Dermis microvascular lymphatic vessel endothelial cell (primary cell): ENCODE data around the gene ITPRID2. TPM values are rescaled to one million over a fixed set of nuclear protein-coding genes. Genes with fewer than 3 reads are reported as not detected.
"Not testable (repeated sequence)": the region's sequence is repeated elsewhere in the genome, so short reads cannot be mapped to it uniquely, and the experiment has no call there.

ENCODE experiments used
- DNase-seq, 2 donors: peaks; one replicate each; pipeline versions ENCODE4 v3.0.0 to v3.0.0-alpha.2; 2010; ENCODE audit warnings: low read depth in 2 of 2
- total RNA-seq: library from RNA; depleted of rRNA; stranded (reverse); fragments of >200 nt; gene quantifications from 2 replicates; pipeline ENCODE4 v1.2.1, GENCODE V29; 2014

Gene ITPRID2
- total RNA-seq, 1 donor from 2014 or later, result 119 TPM

DNA sequence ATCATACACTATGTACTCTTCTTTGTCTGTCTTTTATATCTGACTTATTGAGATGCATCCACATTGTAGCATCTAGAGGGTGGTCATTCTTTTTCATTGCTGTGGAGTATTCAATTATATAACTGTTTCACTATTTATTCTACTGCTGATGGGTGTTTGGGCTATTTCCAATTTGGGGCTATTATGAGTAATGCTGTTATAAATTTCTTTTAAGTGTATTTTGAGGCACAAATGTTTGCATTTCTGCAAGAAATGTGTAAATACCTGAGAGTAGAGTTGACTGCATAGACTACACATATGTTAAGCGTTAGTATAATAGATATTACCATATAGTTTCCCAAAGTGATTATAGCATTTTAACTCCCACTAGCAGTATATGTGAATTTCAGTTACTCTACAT, 67.2 kb downstream of the ITPRID2 start:
- no peak for DNase-seq

DNA sequence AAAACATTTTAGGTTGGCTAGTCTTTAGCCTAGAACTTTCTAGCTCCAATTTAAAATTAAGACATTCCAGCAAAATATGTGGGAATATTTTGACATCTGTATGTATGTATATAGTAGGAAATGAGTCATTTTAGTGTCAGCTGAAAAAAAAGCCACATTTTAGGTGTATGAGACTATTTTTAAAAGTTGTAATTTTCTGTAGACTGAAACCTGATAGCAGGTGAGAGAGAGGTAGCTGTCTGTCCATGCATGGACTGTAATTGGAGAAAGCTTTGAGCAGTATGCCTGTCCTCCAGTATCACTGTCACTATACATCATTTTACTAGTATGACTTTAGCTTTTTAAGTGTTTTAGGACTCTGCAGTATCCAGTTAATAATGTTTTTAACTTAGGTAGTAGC, 68.0 kb downstream of the ITPRID2 start:
- DNase-seq, result peak in 1 of 2 donors; percentile 54

DNA sequence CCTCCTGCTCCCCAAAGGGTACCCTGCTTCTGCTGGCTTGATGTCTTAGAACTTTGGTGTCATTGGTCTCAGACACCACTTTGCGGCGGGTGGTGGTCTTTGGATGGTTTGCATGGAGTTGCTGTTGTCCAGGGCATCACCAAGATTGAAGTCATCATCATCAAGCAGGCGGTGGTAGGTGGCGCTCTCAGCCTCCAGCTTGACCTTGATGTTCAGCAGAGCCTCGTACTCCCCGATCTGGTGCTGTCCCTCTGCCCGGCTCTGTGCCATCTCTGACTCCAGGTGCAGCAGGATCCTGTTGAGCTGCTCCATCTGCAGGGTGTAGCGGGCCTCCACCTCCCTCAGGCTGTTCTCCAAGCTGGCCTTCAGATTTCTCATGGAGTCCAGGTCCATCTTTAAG, 69.6 kb downstream of the ITPRID2 start:
- DNase-seq, result not testable (repeated sequence)

DNA sequence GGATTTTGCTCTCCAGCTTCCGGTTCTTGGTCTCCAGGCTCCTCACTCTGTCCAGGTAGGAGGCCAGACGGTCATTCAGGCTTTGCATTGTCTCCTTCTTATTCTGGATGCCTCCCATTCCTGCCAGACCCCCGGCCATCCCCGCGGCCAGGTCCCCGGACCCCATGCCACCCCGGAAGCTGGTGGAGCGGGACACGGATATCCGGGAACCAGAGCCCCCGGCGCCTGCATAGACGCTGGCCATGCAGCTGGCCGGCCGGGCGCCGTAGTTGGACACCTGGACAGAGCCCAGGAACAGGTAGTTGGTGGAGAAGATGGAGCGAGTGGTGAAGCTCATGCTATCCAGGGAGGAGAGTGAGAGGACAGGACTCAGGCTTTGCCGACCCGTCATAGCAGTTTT, 70.6 kb downstream of the ITPRID2 start:
- DNase-seq, result no peak

DNA sequence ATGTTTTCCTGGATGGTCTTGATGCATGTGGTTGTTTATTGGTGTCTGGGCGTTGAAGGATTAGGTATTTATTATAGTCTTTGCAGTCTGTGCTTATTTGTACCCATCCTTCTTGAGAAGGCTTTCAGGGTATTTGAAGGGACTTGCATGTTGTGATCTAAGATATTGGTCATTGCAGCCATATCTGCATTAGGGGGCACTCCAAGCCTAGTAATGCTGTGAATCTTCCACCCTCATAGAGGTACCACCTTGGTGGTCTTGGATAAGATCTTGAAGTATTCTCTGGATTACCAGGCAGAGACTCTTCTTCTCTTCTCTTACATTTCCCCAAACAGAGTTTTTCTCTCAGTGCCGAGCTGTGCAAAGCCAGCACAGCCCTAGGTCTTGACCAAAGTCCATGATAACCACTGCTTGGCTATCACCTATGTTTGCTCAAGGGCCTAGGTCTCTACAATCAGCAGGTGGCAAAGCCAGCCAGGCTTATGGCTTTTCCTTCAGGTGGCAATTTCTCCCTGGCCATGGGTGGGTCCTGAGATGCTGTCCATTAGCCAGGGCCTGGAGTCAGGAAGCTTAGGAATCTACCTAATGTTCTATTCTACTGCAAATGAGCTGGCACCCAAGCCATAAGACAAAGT, 78.7 kb downstream of the ITPRID2 start:
- no peak for DNase-seq

DNA sequence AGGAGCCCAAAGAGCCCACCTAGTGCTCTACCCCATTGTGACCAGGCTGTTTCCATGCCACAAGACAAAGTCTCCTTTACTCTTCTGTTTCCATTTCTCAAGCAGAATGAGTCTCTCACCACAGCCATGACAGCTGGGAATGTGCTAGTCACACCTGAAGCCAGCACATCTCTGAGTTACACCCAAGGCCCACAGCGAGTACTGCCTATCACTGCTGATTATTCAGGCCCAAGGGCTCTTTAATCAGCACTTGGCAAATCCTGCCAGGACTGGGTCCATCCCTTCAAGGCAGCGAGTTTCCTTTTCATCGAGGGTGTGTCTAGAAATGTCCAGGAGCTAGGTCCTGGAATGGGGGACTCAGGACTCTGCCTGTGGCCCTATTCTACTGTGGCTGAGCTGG, 79.5 kb downstream of the ITPRID2 start:
- no peak for DNase-seq

DNA sequence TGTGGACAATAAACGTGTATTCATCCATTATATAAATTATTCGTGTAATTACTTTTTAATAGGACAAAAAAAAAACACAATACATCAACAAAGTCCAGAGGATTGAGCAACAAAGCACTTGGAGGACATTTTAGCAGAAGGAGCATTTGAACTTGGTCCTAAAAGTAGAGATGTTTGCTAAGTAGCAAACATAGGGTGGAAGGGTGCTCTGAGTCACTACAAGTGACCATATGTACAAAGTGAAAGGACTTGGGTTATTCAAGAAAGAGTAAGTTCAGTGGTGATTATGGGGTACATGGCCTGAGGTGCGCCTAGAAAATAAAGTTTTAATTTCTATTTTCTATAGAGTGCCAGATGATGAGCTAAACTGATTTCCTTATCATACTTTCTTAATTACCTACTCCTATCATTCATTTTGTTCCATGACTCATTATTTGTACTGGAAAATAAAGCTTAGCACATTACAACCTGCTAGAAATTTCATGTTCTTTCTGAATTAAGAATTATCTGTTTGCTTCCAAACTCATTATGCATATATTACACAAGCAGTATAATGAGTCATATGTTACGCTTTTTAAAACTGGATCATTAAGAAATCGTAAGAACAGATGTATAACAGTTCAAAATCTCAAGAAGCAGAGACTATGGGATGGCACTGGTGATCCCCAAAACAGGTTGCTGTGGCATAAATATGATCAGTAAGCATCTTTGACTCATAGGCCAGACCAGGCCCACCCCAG, 81.1 kb downstream of the ITPRID2 start:
- no peak for DNase-seq

DNA sequence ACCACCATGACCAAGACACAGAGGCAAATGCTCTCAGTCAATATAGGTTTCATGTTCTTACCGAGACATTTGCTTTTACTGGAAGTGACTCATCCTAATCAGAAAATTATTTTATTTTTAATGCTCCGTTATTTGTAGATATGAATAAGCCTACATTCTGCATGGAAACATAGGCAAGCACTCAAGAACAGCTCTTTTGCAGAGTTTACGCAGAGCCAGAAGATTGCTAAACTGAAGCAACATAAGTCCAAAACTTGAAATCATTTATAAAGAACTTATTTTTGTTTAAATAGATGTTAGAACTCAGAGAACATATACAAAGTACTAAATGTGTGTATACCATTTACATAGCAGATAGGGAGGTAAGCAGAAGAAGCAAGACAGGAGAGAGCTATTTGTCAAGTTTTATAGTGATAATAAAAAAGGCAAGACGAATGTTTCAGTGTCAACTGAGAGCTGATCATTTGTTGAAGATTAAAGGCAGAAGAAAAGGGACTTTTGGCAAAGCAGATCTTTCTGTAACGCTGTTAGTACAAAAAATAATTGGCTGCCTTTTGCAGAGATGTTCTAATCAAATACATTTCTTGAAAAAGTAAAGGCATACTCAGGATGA, 81.7 kb downstream of the ITPRID2 start:
- DNase-seq, result no peak

DNA sequence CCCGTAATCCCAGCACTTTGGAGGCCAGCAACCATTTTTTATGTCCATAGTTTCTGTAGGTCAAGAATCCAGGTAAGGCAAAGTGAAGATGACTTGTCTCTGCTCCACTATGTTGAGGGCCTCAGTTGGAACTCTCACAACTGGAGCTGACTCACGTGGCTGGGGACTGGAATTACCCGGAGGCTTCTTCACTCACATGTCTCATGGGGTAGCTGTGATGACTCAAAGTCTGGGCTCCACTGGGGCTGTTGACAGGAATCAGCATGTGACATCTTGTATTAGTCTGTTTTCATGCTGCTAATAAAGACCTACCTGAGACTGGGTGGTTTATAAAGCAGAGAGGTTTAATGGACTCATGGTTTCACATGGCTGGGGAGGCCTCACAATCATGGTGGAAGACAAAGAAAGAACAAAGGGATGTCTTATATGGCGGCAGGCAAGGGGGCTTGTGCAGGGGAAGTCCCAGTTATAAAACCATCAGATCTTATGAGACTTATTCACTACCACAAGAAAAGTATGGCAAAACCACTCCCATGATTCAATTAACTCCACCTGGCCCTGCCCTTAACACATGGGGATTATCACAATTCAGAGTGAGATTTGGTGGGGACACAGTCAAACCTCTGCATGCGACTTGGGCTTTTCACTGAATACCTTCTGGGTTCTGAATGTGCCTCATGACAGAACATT, 86.3 kb downstream of the ITPRID2 start:
- DNase-seq, result peak in 1 of 2 donors; percentile 4

DNA sequence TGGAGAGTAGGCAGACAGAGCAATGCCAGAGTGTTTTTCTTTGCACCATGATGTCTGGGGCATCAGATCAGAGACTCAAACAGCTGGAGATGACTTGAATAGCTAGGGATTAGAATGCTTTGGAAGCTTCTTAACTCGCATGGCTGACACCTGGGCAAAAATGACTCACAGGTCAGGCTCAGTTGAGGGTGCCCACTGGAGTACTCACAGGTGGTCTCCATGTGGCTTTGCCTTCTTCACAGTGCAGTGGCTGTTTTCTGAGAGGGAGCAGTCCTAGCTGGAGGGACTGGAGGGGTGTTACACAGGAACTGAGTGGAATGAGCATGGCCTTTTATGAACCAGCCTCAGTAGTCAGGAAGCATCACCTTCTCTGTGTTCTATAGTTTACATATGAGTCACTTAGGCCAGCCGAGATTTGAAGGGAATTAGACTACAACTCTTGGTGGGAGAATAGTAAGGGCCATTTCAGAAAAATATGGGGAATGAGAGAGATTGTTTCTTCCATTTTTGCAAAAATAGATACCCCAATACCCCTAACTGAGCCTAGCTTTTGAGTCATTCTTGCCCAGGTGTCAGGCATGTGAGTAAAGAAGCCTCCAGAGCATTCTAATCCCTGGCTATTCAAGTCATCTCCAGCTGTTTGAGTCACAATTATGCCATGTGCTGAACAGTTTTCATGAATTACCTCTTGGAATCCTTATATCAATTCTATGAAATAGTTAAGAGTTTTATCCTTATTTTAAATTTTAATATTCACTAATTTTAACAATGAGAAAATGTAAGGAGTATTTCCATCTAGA, 87.0 kb downstream of the ITPRID2 start:
- DNase-seq, result no peak

Other genes with a start within 250 kb of the ITPRID2 start
- gene CERKL, start 234.6 kb upstream of the ITPRID2 start, total RNA-seq, result not detected in 2 replicates
- not detected in 2 replicates for gene NEUROD1, start 211.2 kb upstream of the ITPRID2 start, total RNA-seq
- 0.13 and 0.89 TPM in 2 replicates for gene PPP1R1C, start 94.1 kb downstream of the ITPRID2 start, total RNA-seq